ENCODE measurements around the gene BEAN1. TPM values are rescaled to one million over a fixed set of nuclear protein-coding genes. Genes with fewer than 3 reads are reported as not detected.

BEAN1 gene
- total RNA-seq, 1 experiment from 2014 or later: 1.9 TPM

GRCh38 chr16:66400503-66401380, 26.4 kb upstream of the BEAN1 start:
- no peak overlapping the region for H3K27ac ChIP-seq (ENCODE audit: low read length)
- H3K9me3 ChIP-seq (ENCODE audit: low read length): no peaks in the 10 kb centered on the region
- H3K4me2 ChIP-seq (ENCODE audit: low read length): no peak overlapping the region
- TF ChIP-seq EZH2phosphoT487 (IDR thresholded peaks at IDR 0.05; ENCODE audit: borderline replicate concordance, low read length) (no peak), CTCF (conservative IDR thresholded peaks at IDR 0.05; ENCODE audit: low read depth, low read length) (no peak), EZH2 (IDR thresholded peaks at IDR 0.05; ENCODE audit: low read length, unreplicated experiment) (no peak)
- no peaks in the 10 kb centered on the region for H4K20me1 ChIP-seq (ENCODE audit: low read length)
- no peaks in the 10 kb centered on the region for H3K27me3 ChIP-seq (ENCODE audit: low read length)
- H2AFZ ChIP-seq (ENCODE audit: low read length): no peak overlapping the region
- H3K9ac ChIP-seq (ENCODE audit: low read length): no peak overlapping the region
- H3K4me1 ChIP-seq (ENCODE audit: insufficient read depth, low read length): no peaks in the 10 kb centered on the region
- BruUV-seq (replicated peaks): no TSS peak
- H3K79me2 ChIP-seq (ENCODE audit: low read length): no peaks in the 10 kb centered on the region
- POLR2A ChIA-PET (ENCODE audit: unreplicated experiment): interaction anchor here (0.6 kb wide), 1 partner anchor 151 kb away, joined by 13 read pairs; no protein-coding TSS in a partner anchor
- no peaks in the 10 kb centered on the region for H3F3A ChIP-seq (ENCODE audit: low read length, unreplicated experiment)
- CTCF ChIA-PET: no interaction called here
- DNase-seq (no peak), ATAC-seq (no peak)
- no peaks in the 10 kb centered on the region for H3K9me2 ChIP-seq (replicated peaks; ENCODE audit: low read length)
- H3K36me3 ChIP-seq (ENCODE audit: low read depth, low read length): no peaks in the 10 kb centered on the region
- no peak overlapping the region for H3K4me3 ChIP-seq (ENCODE audit: low read length)
- intact Hi-C loops (cut with micrococcal nuclease): no loop called here

GRCh38 chr16:66401610-66402009, 25.5 kb upstream of the BEAN1 start:
- Histone ChIP-seq H3K9ac (ENCODE audit: low read length) (no peak overlapping the region), H3K4me2 (ENCODE audit: low read length) (no peak overlapping the region), H4K20me1 (ENCODE audit: low read length) (no peaks in the 10 kb centered on the region), H3K27me3 (ENCODE audit: low read length) (no peaks in the 10 kb centered on the region), H3K79me2 (ENCODE audit: low read length) (no peaks in the 10 kb centered on the region), H3K9me2 (replicated peaks; ENCODE audit: low read length) (no peaks in the 10 kb centered on the region), H3K36me3 (ENCODE audit: low read depth, low read length) (no peaks in the 10 kb centered on the region), H3K4me1 (ENCODE audit: insufficient read depth, low read length) (no peaks in the 10 kb centered on the region), H3K9me3 (ENCODE audit: low read length) (no peaks in the 10 kb centered on the region), H3K27ac (ENCODE audit: low read length) (no peak overlapping the region), H3F3A (ENCODE audit: low read length, unreplicated experiment) (no peaks in the 10 kb centered on the region), H3K4me3 (ENCODE audit: low read length) (no peak overlapping the region), H2AFZ (ENCODE audit: low read length) (no peak overlapping the region)
- intact Hi-C loops (cut with micrococcal nuclease): no loop called here
- ChIA-PET POLR2A (ENCODE audit: unreplicated experiment) (no interaction called here), CTCF (no interaction called here)
- DNase-seq (no peak), ATAC-seq (no peak)
- TF ChIP-seq CTCF (conservative IDR thresholded peaks at IDR 0.05; ENCODE audit: low read depth, low read length): no peak
- no peak for TF ChIP-seq EZH2 (IDR thresholded peaks at IDR 0.05; ENCODE audit: low read length, unreplicated experiment)
- TF ChIP-seq EZH2phosphoT487 (IDR thresholded peaks at IDR 0.05; ENCODE audit: borderline replicate concordance, low read length): no peak
- no TSS peak for BruUV-seq (replicated peaks)

GRCh38 chr16:66402166-66402565, 24.9 kb upstream of the BEAN1 start:
- H3K9me3 ChIP-seq (ENCODE audit: low read length): no peaks in the 10 kb centered on the region
- TF ChIP-seq CTCF (conservative IDR thresholded peaks at IDR 0.05; ENCODE audit: low read depth, low read length): no peak
- H3K36me3 ChIP-seq (ENCODE audit: low read depth, low read length): no peaks in the 10 kb centered on the region
- no peak overlapping the region for H2AFZ ChIP-seq (ENCODE audit: low read length)
- no peaks in the 10 kb centered on the region for H3K79me2 ChIP-seq (ENCODE audit: low read length)
- no peak for DNase-seq
- no TSS peak for BruUV-seq (replicated peaks)
- intact Hi-C loops (cut with micrococcal nuclease): no loop called here
- no peaks in the 10 kb centered on the region for H3F3A ChIP-seq (ENCODE audit: low read length, unreplicated experiment)
- no peak overlapping the region for H3K4me2 ChIP-seq (ENCODE audit: low read length)
- no peak overlapping the region for H3K9ac ChIP-seq (ENCODE audit: low read length)
- no peak for ATAC-seq
- H3K4me3 ChIP-seq (ENCODE audit: low read length): no peak overlapping the region
- H3K4me1 ChIP-seq (ENCODE audit: insufficient read depth, low read length): peaks cover 3% of the 10 kb centered on the region; the same call in 1 of the 2 replicates
- POLR2A ChIA-PET (ENCODE audit: unreplicated experiment): no interaction called here
- no peak overlapping the region for H3K27ac ChIP-seq (ENCODE audit: low read length)
- H4K20me1 ChIP-seq (ENCODE audit: low read length): no peaks in the 10 kb centered on the region
- no peaks in the 10 kb centered on the region for H3K27me3 ChIP-seq (ENCODE audit: low read length)
- CTCF ChIA-PET: no interaction called here
- no peaks in the 10 kb centered on the region for H3K9me2 ChIP-seq (replicated peaks; ENCODE audit: low read length)

Measured in PC-3 (cell line).